ENCODE results near the gene SPATC1L. TPM values are rescaled to one million over a fixed set of nuclear protein-coding genes. Genes with fewer than 3 reads are reported as not detected.
A peak's percentile ranks its signal among the peaks of the same experiment; 100 is the strongest.

SPATC1L gene
- total and polyA plus RNA-seq, 7 donors: 1.9 to 6.0 (median 3.9) TPM

GRCh38 chr21:46156678-46157077, 27.6 kb downstream of the SPATC1L start:
- no peak for TF ChIP-seq CTCF (IDR thresholded peaks at IDR 0.05)
- Histone ChIP-seq H3K4me1 (no peaks in the 10 kb centered on the region), H3K9me3 (no peaks in the 10 kb centered on the region), H3K4me3 (no peak overlapping the region), H3K27ac (no peak overlapping the region), H3K36me3 (ENCODE audit: insufficient read depth in 1 of 2, low read depth in 1 of 2) (no peaks in the 10 kb centered on the region), H3K27me3 (ENCODE audit: insufficient read depth in 3 of 3, low read length in 2 of 3) (no peaks in the 10 kb centered on the region)
- ATAC-seq: no peak
- no peak for DNase-seq
- intact Hi-C loops (cut with DNase I): no loop called here
- 80 to 88% (median 84%) methylated on average over 10 of the region's 10 CpGs for WGBS, 3 donors

GRCh38 chr21:46156378-46156645, 27.9 kb downstream of the SPATC1L start:
- Histone ChIP-seq H3K27ac (no peak overlapping the region), H3K36me3 (ENCODE audit: insufficient read depth in 1 of 2, low read depth in 1 of 2) (no peaks in the 10 kb centered on the region), H3K9me3 (no peaks in the 10 kb centered on the region), H3K4me3 (no peak overlapping the region), H3K4me1 (no peaks in the 10 kb centered on the region), H3K27me3 (ENCODE audit: insufficient read depth in 3 of 3, low read length in 2 of 3) (no peaks in the 10 kb centered on the region)
- no peak for ATAC-seq
- intact Hi-C loops (cut with DNase I): no loop called here
- TF ChIP-seq CTCF (IDR thresholded peaks at IDR 0.05): no peak
- 78 to 91% (median 82%) methylated on average over 7 of the region's 7 CpGs for WGBS, 3 donors
- DNase-seq: no peak

GRCh38 chr21:46155514-46156377, 28.5 kb downstream of the SPATC1L start, which contains the start of gene FTCD:
FTCD (minus strand) TSS chr21:46155579; CDS start chr21:46155523, 56 bp downstream.
- no peak within 1 kb of the TSS for H3K27ac ChIP-seq
- 80 to 89% (median 82%) methylated on average over 34 of the region's 34 CpGs for WGBS, 3 donors
- H3K27me3 ChIP-seq (ENCODE audit: insufficient read depth in 3 of 3, low read length in 2 of 3): no peaks in the 10 kb centered on the region
- TF ChIP-seq CTCF (IDR thresholded peaks at IDR 0.05): no peak
- H3K4me1 ChIP-seq: no peaks in the 10 kb centered on the region
- peak in 1 of 2 donors; percentile 34 for DNase-seq
- no peak within 1 kb of the TSS for H3K4me3 ChIP-seq
- no peaks in the 10 kb centered on the region for H3K9me3 ChIP-seq
- intact Hi-C loops (cut with DNase I): no loop called here
- H3K36me3 ChIP-seq (ENCODE audit: insufficient read depth in 1 of 2, low read depth in 1 of 2): no peaks in the 10 kb centered on the region
- ATAC-seq: no peak

GRCh38 chr21:46154955-46155513, 29.2 kb downstream of the SPATC1L start:
- WGBS, 3 donors: 84 to 86% (median 86%) methylated on average over 16 of the region's 16 CpGs
- ATAC-seq: no peak
- no peak overlapping the region for H3K4me3 ChIP-seq
- no peak overlapping the region for H3K27ac ChIP-seq
- no peaks in the 10 kb centered on the region for H3K4me1 ChIP-seq
- H3K9me3 ChIP-seq: no peaks in the 10 kb centered on the region
- H3K36me3 ChIP-seq (ENCODE audit: insufficient read depth in 1 of 2, low read depth in 1 of 2): no peaks in the 10 kb centered on the region
- TF ChIP-seq CTCF (IDR thresholded peaks at IDR 0.05): no peak
- DNase-seq: peak in 1 of 2 donors; percentile 35
- intact Hi-C loops (cut with DNase I): no loop called here
- peaks cover 0 to 3% (median 0%) of the 10 kb centered on the region in 3 donors for H3K27me3 ChIP-seq (ENCODE audit: insufficient read depth in 3 of 3, low read length in 2 of 3)

Measured in psoas muscle (tissue), 8 donors.